HG03280 (cell line): ENCODE measurements around the gene SPTBN5.

Experiments
- ATAC-seq: cut with Tn5 transposase; IDR thresholded peaks from one replicate; pipeline ENCODE4 v1.9.1; 2021; ENCODE audit warnings: mild to moderate bottlenecking, moderate library complexity; ENCODE audit not compliant: unreplicated experiment

Gene SPTBN5

DNA sequence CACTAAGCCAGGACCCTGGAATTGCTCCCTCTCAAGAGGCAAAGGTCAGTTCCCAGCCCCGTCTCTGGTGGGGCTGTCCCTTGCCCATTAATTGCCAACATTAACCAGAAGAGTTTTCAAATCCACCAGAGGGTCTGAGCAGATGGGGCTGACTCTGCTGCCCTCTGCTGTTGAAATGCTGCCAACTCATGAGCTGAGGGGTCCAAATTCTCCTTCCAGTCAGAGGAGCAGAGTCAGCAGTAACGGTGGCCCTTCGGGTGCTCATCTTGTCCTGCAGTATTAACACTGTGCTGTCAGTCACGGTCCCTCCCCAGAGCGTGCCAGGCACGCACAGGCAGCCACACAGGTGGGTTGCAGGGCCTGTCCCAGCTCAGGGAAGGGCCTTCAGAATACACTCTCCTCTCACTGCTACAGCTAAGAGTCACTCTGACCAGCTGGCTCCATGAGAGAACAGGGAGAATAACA is 10.7 kb upstream of the SPTBN5 start:
- ATAC-seq: peak; percentile 52

DNA sequence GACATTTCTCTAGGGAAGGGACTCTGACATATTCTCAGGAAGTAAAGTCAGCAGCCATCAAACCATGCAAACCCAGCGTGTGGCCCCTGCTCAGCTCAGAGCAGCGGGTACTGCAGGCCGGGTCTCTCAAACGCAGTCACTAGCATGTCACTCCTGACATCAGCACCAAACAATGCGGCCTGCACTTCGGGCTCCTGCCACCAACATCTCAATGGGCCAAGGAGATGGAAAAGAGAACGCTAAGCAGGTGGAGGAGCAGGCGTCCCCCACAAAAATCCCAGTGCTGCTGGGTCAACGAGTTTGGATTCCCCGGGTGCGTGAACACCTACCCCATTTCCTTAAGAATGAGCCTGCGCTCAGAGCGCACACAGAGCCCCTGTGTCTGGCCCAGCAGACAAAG is 9.9 kb upstream of the SPTBN5 start:
- no peak for ATAC-seq

GRCh38 chr15:41901431-41901830 is 7.6 kb upstream of the SPTBN5 start:
- no peak for ATAC-seq

- ATAC-seq: no peak
These were observed 6.9 kb upstream of the SPTBN5 start for GRCh38 chr15:41900526-41901380.

DNA sequence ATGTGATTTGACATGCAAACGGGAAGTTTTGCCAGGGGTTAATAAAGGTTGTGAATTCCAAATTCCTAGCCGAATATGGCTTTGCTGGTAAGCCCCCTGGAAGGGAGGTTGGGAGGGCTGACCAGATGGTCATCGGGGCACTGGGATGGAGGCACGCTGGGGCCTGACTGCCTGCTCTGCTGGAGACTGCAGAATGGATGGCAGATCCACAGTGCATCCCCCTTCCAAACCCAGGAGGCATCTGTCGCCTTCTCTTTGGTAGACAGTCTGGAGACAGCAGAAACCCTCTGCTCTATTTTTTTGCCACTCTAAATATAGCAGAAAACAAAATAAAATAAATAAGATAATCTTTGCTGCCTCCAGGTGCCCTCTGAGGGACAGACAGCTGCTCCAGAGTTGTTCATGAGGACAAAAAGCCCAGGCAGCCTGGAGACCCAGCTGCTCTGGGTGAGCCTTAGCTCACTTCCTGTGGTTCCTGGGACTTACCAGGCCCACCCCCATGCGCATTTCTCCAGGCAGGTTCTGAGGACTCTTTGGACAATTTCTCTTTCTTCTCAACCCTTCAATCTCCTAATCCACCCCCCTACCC is 6.1 kb upstream of the SPTBN5 start:
- no peak for ATAC-seq

GRCh38 chr15:41897363-41897799 is 3.5 kb upstream of the SPTBN5 start:
- ATAC-seq: no peak

GRCh38 chr15:41896566-41896965 is 2.7 kb upstream of the SPTBN5 start:
- ATAC-seq: no peak

DNA sequence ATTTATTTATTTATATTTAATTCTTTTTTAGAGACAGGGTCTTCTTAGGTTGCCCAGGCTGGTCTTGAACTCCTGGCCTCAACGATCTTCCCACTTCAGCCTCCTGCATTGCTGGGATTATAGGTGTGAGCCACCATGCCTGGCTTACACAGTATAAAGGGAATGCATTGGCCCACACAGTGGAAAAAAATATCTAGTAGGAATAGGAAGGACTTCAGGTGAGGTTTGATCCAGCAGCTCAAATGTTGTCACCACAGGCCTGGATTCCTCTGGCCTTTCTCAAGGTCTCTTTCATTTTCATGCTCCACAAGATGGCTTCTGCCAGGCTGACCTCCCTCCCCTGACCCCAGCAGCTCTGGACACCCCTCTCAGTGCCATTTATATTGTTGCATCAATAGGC is 2.1 kb upstream of the SPTBN5 start:
- no peak for ATAC-seq

GRCh38 chr15:41895491-41895890 is 1.6 kb upstream of the SPTBN5 start:
- no peak for ATAC-seq

DNA sequence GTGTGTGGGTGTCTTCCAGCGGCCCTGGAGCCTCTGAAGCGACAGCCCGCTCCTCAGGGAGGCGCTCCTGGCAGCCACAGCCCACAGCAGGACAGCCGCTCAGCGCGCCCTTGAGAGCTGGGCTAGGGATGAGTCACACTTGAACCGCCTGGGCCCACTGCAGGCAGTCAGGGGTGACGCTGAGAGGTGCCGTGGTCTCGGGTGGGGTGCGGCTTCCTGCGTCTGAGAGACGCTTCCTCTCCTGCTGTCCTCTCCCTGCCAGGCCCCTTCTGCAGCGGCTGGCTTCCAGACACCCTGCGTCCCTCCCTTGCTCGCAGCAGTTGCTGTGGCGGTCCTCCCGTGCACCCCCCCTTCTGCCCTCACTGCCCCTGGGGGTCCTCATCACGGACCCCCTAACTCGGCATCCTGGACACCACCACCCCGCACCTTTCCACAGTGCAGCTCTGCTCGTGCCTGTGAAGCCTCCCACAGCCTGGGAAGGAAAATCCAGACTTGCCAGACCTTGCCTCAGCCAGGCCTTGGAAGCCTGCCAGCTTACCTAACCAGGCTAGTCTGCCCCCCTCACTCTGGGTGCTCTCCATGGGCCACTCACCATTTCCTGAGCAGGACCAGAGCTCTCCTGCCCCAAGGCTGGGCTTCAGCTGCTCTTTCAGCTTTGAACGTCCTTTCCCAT is 1.1 kb upstream of the SPTBN5 start:
- no peak for ATAC-seq

DNA sequence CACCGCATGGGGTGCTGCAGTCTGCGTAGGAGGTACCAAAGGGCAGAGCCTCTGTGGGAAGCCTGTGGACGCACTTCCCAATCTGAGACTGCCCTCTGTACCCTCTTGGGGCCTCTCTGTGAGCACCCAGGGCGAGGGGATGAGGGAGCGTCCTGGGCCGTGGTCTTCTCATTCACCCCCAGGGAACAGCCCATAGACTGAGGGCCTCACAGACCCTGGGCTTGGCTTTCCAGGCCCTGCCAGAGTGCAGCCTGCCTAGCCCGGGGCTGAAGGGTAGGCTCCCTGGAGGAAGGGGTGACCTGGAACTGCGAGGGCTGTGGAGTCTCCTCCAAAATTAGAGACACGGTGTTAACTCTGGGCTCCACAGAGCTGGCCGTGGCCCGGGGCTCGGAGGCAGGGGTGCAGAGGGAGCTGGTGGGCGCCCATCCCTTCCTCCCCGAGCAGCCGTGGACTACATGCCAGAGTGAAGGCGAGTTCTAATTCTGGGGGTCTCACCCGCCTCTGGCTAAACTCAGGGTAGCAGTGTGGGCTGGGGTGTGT is 468 bp upstream of the SPTBN5 start:
- no peak for ATAC-seq

GRCh38 chr15:41892621-41893421 is 1.0 kb downstream of the SPTBN5 start:
- no peak for ATAC-seq

GRCh38 chr15:41891946-41892345 is 1.9 kb downstream of the SPTBN5 start:
- no peak for ATAC-seq

DNA sequence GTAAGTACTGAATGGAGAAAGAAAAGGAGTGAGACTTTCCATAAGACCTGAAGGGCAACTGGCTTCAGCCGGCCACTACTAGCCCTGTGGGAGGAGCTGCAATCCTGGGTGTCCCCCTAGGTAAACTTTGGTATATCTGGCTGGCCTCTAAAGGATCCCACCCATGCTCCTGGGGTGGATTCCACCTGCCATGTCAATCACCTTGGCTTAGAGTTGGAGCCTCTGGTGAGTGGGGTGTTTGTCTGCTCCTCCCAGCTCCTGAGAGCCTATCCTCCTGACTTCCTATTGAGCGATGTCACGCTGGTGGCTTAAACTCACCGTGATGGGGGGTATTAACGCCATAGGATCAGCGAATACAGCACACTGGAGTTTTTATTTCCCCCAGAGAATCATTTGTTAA is 2.6 kb downstream of the SPTBN5 start:
- ATAC-seq: no peak

DNA sequence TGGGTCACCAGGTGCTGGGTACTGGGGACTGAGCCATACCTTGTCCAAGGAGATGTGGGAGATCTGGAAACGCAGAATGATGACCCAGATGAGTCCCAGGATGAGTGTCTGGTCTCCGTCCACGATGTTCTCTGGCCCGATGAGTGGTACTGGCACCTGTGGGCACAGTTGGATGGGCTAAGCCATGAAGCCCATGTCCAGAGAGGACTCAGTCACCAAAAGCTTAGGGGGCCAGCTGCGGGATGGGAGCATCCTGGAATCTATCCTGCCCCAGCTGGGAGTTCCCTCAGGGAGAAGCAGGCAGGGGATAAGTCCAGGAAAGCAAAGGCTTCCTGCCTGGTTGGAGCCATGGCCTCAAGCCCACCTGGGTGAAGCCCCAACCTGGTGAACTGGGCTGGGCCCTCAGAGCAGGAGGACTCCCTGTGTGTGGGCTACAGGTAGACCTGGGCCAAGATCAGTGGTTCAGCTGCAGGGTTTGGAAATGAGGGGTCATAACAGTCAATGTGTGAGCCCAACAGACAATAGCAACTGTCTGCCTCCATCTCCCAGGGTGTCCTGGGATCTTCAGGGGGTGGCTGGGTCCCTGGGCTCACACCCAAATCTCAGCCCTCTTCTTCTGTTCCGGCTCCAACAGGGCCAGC is 3.7 kb downstream of the SPTBN5 start:
- no peak for ATAC-seq

GRCh38 chr15:41888662-41889253 is 5.1 kb downstream of the SPTBN5 start:
- ATAC-seq: no peak

DNA sequence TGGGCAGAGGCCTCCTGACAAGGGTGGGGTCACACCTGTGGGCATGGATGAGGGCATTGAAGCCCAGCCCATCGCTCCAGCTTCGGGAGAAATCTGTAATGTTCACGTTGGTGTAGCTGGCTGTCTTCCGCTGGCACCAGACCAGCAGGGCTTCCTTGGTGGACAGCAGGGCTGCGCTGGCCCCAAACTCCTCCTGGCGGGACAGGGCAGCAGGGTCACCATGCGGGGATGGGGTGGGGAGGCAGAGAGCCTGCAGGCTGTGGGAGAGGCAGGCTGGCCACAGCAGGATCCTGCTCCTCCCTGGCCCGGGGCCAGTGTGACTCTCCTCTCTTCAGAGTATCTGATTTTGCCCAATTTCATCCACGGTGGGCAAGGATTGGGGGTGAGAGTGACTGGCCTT is 6.0 kb downstream of the SPTBN5 start:
- no peak for ATAC-seq

GRCh38 chr15:41887161-41887560 is 6.7 kb downstream of the SPTBN5 start:
- no peak for ATAC-seq

DNA sequence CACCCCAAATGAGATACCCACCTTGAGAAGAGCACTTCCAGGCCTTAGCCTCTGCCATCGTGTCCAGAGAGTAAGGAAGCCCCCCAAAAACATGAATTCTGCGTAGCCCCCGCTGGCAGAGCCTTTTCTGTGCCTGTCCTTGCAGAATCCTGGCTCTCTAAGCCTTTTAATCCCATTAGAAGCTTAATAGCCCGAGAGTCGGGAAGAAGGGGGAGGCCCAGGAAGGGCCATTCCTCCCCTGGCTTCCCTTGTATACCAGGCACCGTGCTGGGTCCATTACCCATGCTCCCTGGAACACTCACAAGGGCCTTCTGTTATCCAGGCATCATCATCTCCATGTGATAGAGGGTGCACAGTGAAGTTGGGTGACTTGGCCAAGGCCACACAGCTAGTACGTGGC is 7.1 kb downstream of the SPTBN5 start:
- ATAC-seq: no peak

DNA sequence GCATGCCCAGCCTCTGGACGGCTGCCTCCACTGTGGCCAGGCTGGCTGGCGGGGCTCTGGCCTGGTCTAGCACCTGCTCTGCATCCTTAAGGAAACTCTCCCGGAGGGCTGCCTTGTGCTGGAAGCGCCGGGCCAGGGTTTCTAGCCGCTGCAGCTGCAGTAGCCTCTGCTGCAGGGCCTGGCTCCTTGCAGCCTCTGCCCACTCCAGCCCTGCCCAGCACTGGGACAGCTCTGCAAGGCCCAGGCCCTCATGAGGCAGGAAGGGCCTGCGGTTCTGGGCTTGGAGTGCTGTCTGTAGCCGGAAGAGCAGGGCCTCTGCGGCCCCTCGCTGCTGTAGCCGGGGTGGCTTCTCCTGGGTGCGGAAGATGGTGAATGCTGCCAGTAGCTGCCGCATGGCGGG is 8.0 kb downstream of the SPTBN5 start:
- no peak for ATAC-seq
